HFF-Myc (cell line): ENCODE results near the gene FAR2.
A peak's percentile ranks its signal among the peaks of the same experiment; 100 is the strongest.

Experiments
- DNase-seq: peaks from one replicate; pipeline ENCODE4 v3.0.0-alpha.2; 2011; ENCODE audit warnings: low read depth; ENCODE audit errors: extremely low read depth
- H3K4me3 ChIP-seq: replicated peaks from 2 replicates; pipeline ENCODE4 v1.5.1; 2011; ENCODE audit warnings: low read depth, mild to moderate bottlenecking, control low read depth, low read length
- CTCF ChIP-seq: IDR thresholded peaks from 2 replicates; pipeline ENCODE4 v1.5.1; 2012; ENCODE audit warnings: mild to moderate bottlenecking, low read depth, low read length, control low read depth; ENCODE audit errors: missing control alignments

FAR2 gene

GRCh38 chr12:29337325-29337724 is 188.2 kb downstream of the FAR2 start:
- no peak for TF ChIP-seq CTCF
- no peak for DNase-seq
- H3K4me3 ChIP-seq: no peak overlapping the region

- no peak for DNase-seq
- no peak overlapping the region for H3K4me3 ChIP-seq
- no peak for TF ChIP-seq CTCF
Measured at GRCh38 chr12:29343022-29343799, 194.1 kb downstream of the FAR2 start.

GRCh38 chr12:29346769-29347421 is 197.8 kb downstream of the FAR2 start:
- DNase-seq: no peak
- no peak overlapping the region for H3K4me3 ChIP-seq
- TF ChIP-seq CTCF: no peak

GRCh38 chr12:29350080-29350479 is 201.0 kb downstream of the FAR2 start:
- H3K4me3 ChIP-seq: no peak overlapping the region
- DNase-seq: peak; percentile 1
- no peak for TF ChIP-seq CTCF

- no peak for DNase-seq
- H3K4me3 ChIP-seq: no peak overlapping the region
- no peak for TF ChIP-seq CTCF
Measured at GRCh38 chr12:29354954-29355353, 205.9 kb downstream of the FAR2 start.

- DNase-seq: no peak
- no peak for TF ChIP-seq CTCF
- no peak overlapping the region for H3K4me3 ChIP-seq
Measured at GRCh38 chr12:29365091-29365490, 216.0 kb downstream of the FAR2 start.
